A673 (cell line): ENCODE data around the gene ADCY4. TPM values are rescaled to one million over a fixed set of nuclear protein-coding genes. Genes with fewer than 3 reads are reported as not detected.

Experiments used
- BruUV-seq: library from RNA; stranded (reverse); fragments of 400-500 nt; replicated peaks from 2 replicates; lab custom pipeline; 2021; lab: Mats Ljungman, UMichigan
- CTCF ChIA-PET: fragments of 300-600 bp; sonication (Branson Sonifier 250); formaldehyde crosslinking; loops from one replicate; lab custom pipeline; 2022; ENCODE audit warnings: antibody characterized with exemption; lab: Charles Lee
- POLR2A ChIA-PET: fragments of 300-600 bp; sonication (Branson Sonifier 250); formaldehyde crosslinking; loops from one replicate; lab custom pipeline; 2022; ENCODE audit warnings: antibody characterized with exemption; ENCODE audit not compliant: low non-redundant PET; lab: Charles Lee
- DNase-seq: peaks from one replicate; pipeline ENCODE4 v3.0.0-alpha.2; 2015; ENCODE audit warnings: low spot score
- H3K27ac ChIP-seq: fragments of 200-600 bp; sonication (generic); 2 replicates; pipeline ENCODE4 v1.5.1; 2016; ENCODE audit warnings: mixed run types, low read depth, mild to moderate bottlenecking, mixed read lengths, antibody characterized with exemption, low read length; ENCODE audit not compliant: poor library complexity, severe bottlenecking
- H3K27me3 ChIP-seq: fragments of 200-600 bp; sonication (generic); replicated peaks from 2 replicates; pipeline ENCODE4 v1.6.1; 2017; ENCODE audit warnings: mixed run types, low read depth, mild to moderate bottlenecking, mixed read lengths, antibody characterized with exemption, low read length; ENCODE audit not compliant: insufficient read depth, poor library complexity
- H3K36me3 ChIP-seq: fragments of 200-600 bp; sonication (generic); 2 replicates; pipeline ENCODE4 v1.6.1; 2016; ENCODE audit warnings: mixed run types, mild to moderate bottlenecking, mixed read lengths, antibody characterized with exemption, low read length; ENCODE audit not compliant: insufficient read depth, poor library complexity, severe bottlenecking
- H3K4me1 ChIP-seq: fragments of 200-600 bp; sonication (generic); 2 replicates; pipeline ENCODE4 v1.6.1; 2017; ENCODE audit warnings: mixed run types, mild to moderate bottlenecking, mixed read lengths, antibody characterized with exemption, low read length; ENCODE audit not compliant: insufficient read depth, poor library complexity, severe bottlenecking
- H3K4me3 ChIP-seq: fragments of 200-600 bp; sonication (generic); 2 replicates; pipeline ENCODE4 v1.5.1; 2016; ENCODE audit warnings: low read depth, mixed run types, mild to moderate bottlenecking, mixed read lengths, low read length; ENCODE audit not compliant: poor library complexity, severe bottlenecking
- H3K9me3 ChIP-seq: fragments of 200-600 bp; sonication (generic); 2 replicates; pipeline ENCODE4 v1.6.1; 2016; ENCODE audit warnings: mixed run types, low read depth, mild to moderate bottlenecking, mixed read lengths, antibody characterized with exemption, low read length; ENCODE audit not compliant: poor library complexity, severe bottlenecking
- CTCF ChIP-seq: fragments of 300-800, 200-600 bp; sonication (generic); conservative IDR thresholded peaks from 2 replicates; pipeline ENCODE4 v1.5.1; 2017; ENCODE audit warnings: low read depth, mild to moderate bottlenecking, antibody characterized with exemption, low read length, moderate library complexity, mixed read lengths
- EZH2 ChIP-seq: fragments of 200-600 bp; sonication (generic); IDR thresholded peaks from 2 replicates; pipeline ENCODE4 v1.6.1; 2017; ENCODE audit warnings: borderline replicate concordance, low read depth, mild to moderate bottlenecking, mixed read lengths, antibody characterized with exemption, low read length; ENCODE audit not compliant: poor library complexity, severe bottlenecking
- intact Hi-C: fragments of 100-400 bp; cut with micrococcal nuclease; formaldehyde crosslinking; loops from one replicate; pipeline ENCODE4 v1.10.0; 2022; ENCODE audit not compliant: unreplicated experiment
- total RNA-seq: library from RNA; stranded (reverse); gene quantifications from 2 replicates; pipeline ENCODE4 v1.2.3, GENCODE V29; 2021

Gene ADCY4
- total RNA-seq, 1 experiment from 2014 or later, result 0.84 TPM

- ChIA-PET POLR2A (interaction anchor here (0.6 kb wide), 1 partner anchor 191 kb away, joined by 4 read pairs; the partner anchor contains the start of gene FITM1), CTCF (interaction anchor here (1.0 kb wide), 1 partner anchor 10 kb away, joined by 10 read pairs; no protein-coding TSS in a partner anchor)
- Histone ChIP-seq H3K4me3 (no peak overlapping the region), H3K36me3 (no peaks in the 10 kb centered on the region), H3K4me1 (no peaks in the 10 kb centered on the region), H3K9me3 (no peaks in the 10 kb centered on the region), H3K27me3 (no peaks in the 10 kb centered on the region), H3K27ac (no peak overlapping the region)
- intact Hi-C loops, result no loop called here
- no peak for DNase-seq
- TF ChIP-seq EZH2 (no peak), CTCF (no peak)
- BruUV-seq, result no TSS peak
Measured at GRCh38 chr14:24321212-24321975, 13.5 kb downstream of the ADCY4 start.

DNA sequence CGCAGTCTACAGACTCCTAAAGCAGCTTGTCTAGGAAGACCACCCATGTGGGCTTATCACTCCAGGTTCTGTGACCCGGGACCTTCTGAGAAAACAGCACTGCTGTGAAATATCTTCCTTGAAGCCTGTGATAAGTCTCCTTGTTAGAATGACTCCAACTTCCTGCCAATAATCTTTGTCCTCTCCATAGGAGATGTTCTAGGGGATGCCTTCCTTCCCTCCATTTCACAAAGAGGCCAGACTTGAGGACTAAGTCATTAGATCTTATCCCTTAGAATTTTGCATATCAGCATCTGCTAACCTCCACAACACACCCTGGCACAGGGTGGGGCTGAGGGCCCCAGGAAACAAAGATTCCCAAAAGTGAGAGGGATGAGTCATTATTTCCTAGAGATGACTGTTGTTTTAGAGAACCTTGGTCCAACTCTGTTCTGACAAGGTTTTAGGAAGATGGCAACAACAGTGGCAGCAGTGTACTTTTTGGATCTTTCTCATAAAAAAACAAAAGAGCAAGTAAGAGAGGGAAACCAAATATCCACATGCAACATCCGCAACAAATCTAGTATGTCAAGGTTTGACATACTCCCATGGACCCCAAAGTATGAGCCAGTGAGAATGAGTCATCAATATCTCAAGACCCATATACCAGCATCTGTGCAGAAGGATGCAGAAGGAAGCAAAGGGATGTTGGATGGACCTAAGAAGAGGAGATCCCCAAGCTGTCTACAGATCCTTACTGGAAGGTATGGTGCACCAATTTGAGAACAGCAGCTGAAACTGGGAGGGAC is 17.5 kb downstream of the ADCY4 start:
- no peak overlapping the region for H3K27ac ChIP-seq
- intact Hi-C loops, result no loop called here
- no peak for TF ChIP-seq CTCF
- no peak for TF ChIP-seq EZH2
- CTCF ChIA-PET, result interaction anchor here (0.9 kb wide), 1 partner anchor 17 kb away, joined by 3 read pairs; the partner anchor contains the start of gene NOP9
- H3K4me3 ChIP-seq, result no peak overlapping the region
- no peaks in the 10 kb centered on the region for H3K9me3 ChIP-seq
- DNase-seq, result no peak
- H3K4me1 ChIP-seq, result no peaks in the 10 kb centered on the region
- BruUV-seq, result no TSS peak
- H3K27me3 ChIP-seq, result no peaks in the 10 kb centered on the region
- H3K36me3 ChIP-seq, result no peaks in the 10 kb centered on the region
- POLR2A ChIA-PET, result no interaction called here

- intact Hi-C loops, result no loop called here
- Histone ChIP-seq H3K4me1 (no peaks in the 10 kb centered on the region), H3K36me3 (no peaks in the 10 kb centered on the region), H3K9me3 (no peaks in the 10 kb centered on the region), H3K27me3 (no peaks in the 10 kb centered on the region), H3K4me3 (no peak overlapping the region), H3K27ac (no peak overlapping the region)
- TF ChIP-seq EZH2 (no peak), CTCF (no peak)
- POLR2A ChIA-PET, result no interaction called here
- no peak for DNase-seq
- no TSS peak for BruUV-seq
- CTCF ChIA-PET, result no interaction called here
Measured at GRCh38 chr14:24316597-24316950, 18.3 kb downstream of the ADCY4 start.
